HG03045 (cell line): ENCODE data around the gene LRFN2.

ENCODE experiments used
- ATAC-seq: cut with Tn5 transposase; IDR thresholded peaks from one replicate; pipeline ENCODE4 v1.9.1; 2021; ENCODE audit warnings: mild to moderate bottlenecking, moderate library complexity; ENCODE audit not compliant: unreplicated experiment

Gene LRFN2

GRCh38 chr6:40586369-40587201, 579 bp downstream of the LRFN2 start:
- no peak for ATAC-seq

GRCh38 chr6:40585651-40586269, 1.4 kb downstream of the LRFN2 start:
- ATAC-seq: no peak

GRCh38 chr6:40585223-40585622, 1.9 kb downstream of the LRFN2 start:
- no peak for ATAC-seq

- no peak for ATAC-seq
These were observed 2.4 kb downstream of the LRFN2 start for GRCh38 chr6:40584741-40585140.

GRCh38 chr6:40583709-40584108, 3.5 kb downstream of the LRFN2 start:
- no peak for ATAC-seq

GRCh38 chr6:40582892-40583291, 4.3 kb downstream of the LRFN2 start:
- ATAC-seq: no peak

GRCh38 chr6:40579101-40579500, 8.1 kb downstream of the LRFN2 start:
- no peak for ATAC-seq

- no peak for ATAC-seq
These were observed 9.5 kb downstream of the LRFN2 start for GRCh38 chr6:40577672-40578071.

- ATAC-seq: no peak
These were observed 13.9 kb downstream of the LRFN2 start for GRCh38 chr6:40573221-40573620.

- no peak for ATAC-seq
These were observed 17.8 kb downstream of the LRFN2 start for GRCh38 chr6:40569162-40569910.

GRCh38 chr6:40568062-40568708, 19.0 kb downstream of the LRFN2 start:
- ATAC-seq: no peak

GRCh38 chr6:40563111-40563510, 24.1 kb downstream of the LRFN2 start:
- ATAC-seq: no peak

GRCh38 chr6:40559056-40559455, 28.1 kb downstream of the LRFN2 start:
- no peak for ATAC-seq

- no peak for ATAC-seq
These were observed 29.1 kb downstream of the LRFN2 start for GRCh38 chr6:40558102-40558501.

GRCh38 chr6:40556881-40557280, 30.3 kb downstream of the LRFN2 start:
- no peak for ATAC-seq

- no peak for ATAC-seq
These were observed 31.1 kb downstream of the LRFN2 start for GRCh38 chr6:40556023-40556422.

GRCh38 chr6:40555092-40555491, 32.1 kb downstream of the LRFN2 start:
- no peak for ATAC-seq

GRCh38 chr6:40552941-40553340, 34.2 kb downstream of the LRFN2 start:
- no peak for ATAC-seq

- ATAC-seq: no peak
These were observed 35.1 kb downstream of the LRFN2 start for GRCh38 chr6:40551966-40552505.

GRCh38 chr6:40550202-40551101, 36.7 kb downstream of the LRFN2 start:
- no peak for ATAC-seq
